Activated CD4-positive, alpha-beta T cell treated with anti-CD3 and anti-CD28 coated beads, Interleukin-2, amount 50 U/mL, for 48 hours (primary cell): ENCODE results near the gene RFC5.
"Not testable (repeated sequence)": the region's sequence is repeated elsewhere in the genome, so short reads cannot be mapped to it uniquely, and the experiment has no call there.

Source experiments
- DNase-seq, 2 experiments: peaks; one replicate each; pipeline ENCODE4 v3.0.0-alpha.2; 2020

RFC5 gene

GRCh38 chr12:118015944-118016343 is 559 bp upstream of the RFC5 start:
- no peak for DNase-seq

GRCh38 chr12:118017926-118018325 is 1.4 kb downstream of the RFC5 start:
- DNase-seq = no peak

GRCh38 chr12:118020036-118020435 is 3.5 kb downstream of the RFC5 start:
- DNase-seq = no peak

DNA sequence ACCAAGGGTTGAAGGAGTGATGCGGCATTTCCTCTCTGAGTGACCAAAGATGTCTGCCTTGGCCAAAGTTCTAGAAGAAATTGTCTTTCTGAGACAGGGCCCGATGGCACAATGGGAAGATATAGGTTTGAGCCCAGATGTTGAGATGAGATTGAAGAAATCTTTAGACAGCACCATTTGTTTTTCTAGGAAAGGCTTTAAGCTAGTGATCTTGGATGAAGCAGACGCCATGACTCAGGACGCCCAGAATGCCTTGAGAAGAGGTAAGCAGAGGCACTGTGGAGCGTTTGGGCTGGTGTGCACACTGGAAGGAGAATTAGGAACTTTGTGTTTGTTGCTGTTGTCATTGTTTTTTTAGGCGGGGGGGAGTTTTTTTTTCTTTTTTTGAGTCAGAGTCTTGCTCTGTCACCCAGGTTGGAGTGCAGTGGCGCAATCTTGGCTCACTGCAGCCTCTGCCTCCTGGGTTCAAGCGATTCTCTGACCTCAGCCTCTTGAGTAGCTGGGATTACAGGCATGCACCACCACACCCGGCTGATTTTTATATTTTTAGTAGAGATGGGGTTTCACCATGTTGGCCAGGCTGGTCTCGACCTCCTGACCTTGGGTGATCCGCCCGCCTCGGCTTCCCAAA is 5.7 kb downstream of the RFC5 start:
- not testable (repeated sequence) for DNase-seq

DNA sequence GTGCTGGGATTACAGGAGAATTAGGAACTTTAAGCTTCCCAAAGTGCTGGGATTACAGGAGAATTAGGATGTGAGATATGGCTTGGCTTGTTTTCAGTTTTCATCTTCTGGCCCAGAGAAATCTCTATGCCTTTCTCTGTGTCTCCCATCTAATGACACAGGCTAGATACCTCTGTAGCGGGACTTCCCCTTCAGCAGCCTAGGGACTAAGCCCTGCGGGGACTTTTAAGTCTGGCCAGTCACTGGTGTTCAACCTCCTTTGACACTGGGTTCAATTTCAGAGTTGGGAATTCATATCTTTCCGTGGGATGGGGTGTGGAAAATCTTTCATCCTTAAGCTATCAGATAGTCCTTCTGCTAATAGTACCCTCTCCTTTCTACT is 6.2 kb downstream of the RFC5 start:
- DNase-seq = no peak

- no peak for DNase-seq
Observed at GRCh38 chr12:118023301-118023860, 6.9 kb downstream of the RFC5 start.

DNA sequence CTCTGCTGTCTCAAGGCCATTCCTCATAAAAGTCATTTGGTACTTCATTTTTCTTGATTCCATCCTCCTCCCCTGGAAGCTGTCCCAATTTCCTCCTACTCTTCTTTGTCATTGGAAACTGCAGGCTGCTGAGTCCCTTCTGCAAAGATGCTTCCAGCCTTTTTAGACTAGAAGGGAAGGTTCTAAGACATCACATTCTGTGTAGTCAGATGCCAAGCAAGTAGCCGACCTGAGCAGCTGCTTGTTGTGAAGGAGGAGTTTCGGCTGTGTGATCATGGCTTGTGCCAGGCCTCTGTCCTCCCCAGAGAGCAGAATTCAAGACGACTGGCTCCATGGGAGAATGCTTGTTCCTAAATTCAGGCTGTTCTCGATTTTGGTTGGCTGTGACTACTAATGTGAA is 8.7 kb downstream of the RFC5 start:
- DNase-seq = no peak

DNA sequence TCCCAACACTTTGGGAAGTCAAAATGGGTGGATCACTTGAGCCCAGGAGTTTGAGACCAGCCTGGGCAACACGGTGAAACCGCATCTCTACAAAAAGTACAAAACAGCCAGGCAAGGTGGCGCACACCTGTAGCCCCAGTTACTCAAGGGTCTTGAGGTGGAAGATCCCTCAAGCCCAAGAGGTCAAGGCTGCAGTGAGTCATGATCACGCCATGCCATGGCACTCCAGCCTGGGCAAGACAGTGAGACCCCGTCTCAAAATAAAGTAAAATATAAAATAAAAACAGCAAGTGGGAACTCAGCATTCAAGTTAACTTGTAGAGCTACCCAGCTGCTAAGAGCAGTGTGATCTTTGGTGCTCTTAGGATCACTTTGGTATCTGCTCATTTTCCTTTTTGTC is 12.7 kb downstream of the RFC5 start:
- no peak for DNase-seq

DNA sequence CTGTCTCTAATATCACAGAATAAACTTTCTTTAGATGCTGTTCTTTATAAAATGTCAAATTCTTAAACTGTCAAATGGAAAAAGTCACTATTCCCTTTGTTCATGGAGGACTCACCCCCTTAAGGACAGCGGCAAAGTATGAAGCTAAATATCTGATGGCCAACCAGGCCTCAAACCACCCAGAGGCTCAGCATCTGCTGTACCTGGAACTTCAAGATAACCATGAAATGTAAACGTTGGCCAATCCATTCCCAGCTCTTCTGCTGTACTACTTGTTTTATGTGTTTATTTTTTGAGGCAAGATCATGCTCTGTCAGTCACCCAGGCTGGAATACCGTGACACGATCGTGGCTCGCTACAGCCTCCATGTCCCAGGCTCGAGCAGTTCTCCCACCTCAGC is 15.7 kb downstream of the RFC5 start:
- no peak for DNase-seq

GRCh38 chr12:118033323-118033722 is 16.8 kb downstream of the RFC5 start:
- no peak for DNase-seq

DNA sequence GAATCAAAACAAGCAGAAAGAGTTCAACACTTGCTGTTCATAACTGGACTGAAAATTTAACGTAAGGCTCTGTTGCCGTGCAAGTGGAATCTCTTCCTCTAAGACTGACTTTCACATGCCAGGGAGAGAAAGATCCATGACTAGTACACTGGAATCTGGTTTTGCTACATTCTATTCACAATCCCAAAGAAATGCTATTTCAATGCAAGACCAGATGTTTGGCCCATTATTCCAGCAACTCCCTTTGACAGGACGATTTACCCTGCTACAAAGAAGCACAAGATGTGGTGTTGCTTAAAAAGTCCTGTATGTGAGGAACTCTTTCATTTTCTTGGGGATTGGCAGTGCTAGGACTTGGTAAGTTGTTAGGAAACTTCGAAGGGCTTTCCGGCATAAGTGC is 17.4 kb downstream of the RFC5 start:
- no peak for DNase-seq

DNA sequence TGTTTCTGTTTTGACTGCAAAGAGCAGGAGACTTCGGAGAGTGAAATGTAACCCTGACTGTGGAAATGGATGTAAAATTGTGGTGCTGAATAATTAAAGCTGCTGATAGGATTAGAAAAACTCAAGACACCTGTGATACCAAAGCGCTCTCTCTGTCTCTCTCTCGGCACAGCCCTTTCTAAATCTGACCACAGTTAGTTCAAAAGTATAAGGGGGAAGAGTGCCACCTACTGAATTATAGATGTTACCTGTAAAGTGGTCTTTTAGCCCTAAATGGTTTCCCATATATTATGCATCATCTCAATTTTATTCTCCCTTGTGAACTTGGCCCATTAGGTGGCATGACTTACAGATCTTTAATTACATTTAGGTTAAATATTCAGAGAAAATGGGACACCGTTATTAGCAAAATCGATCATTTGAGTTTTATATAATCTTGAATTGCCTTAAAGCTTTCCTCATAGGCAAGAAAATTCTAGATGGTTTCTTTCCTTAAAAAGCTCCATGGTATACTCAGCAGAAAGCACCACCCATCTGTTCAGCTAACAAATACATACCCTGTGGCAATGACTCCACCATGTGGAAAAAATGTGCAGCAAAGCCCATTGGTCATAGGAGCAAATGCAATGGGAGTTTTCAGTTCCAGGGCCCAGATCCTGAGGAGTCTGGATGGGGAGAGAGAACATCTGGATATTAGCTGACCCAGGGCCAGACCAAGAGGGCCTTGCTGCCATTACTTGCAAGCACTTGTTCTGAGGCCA is 18.1 kb downstream of the RFC5 start:
- no peak for DNase-seq

- peak; percentile 41 to 52 for DNase-seq
Observed at GRCh38 chr12:118035190-118036041, 18.9 kb downstream of the RFC5 start.

DNA sequence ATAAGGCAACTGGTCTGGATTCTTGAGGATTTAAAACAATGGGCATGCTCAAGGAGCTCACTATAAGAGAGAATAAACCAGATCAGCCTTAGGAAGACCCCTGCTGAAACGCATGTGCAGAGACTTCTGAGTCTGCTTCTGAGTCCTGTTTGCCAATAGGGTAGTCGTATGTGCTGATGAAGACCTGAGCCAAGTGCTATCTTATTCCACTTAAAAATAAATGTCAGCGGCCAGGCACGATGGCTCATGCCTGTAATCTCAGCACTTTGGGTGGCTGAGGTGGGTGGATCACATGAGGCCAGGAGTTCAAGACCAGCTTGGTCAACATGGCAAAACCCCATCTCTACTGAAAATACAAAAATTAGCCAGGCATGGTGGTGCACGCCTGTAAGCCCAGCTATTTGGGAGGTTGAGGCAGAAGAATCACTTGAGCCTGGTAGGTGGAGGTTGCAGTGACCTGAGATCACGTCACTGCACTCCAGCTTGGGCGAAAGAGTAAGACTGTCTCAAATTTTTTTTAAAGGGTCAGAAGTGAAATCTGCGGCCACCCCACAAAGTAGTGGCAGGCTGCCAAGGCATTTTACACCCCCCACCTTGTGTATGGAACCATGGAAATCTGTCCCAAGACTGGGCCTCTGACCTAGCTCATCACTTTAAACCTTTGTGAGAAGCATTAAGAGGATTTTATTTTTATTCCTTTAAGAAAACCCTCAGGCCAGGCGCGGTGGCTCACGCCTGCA is 20.3 kb downstream of the RFC5 start:
- DNase-seq = no peak

GRCh38 chr12:118038137-118038536 is 21.6 kb downstream of the RFC5 start:
- no peak for DNase-seq

DNA sequence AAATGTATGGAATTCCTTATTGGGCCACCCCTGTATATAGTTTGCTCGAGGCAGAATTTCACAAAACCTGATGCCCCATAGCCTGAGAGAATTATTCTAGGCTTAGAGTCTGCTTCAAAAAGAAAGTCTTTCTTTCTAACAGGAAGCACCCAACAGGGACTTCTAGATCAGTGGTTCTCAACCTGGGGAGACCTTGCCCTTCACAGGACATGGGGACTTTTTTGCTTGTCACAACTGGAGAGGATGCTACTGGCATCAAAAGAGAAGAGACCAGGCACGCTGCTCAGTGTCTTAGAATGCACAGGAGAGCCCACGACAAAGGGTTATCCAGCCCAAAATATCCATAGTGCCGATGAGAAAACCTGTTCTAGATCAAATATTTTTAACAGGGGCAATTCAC is 25.6 kb downstream of the RFC5 start:
- DNase-seq = no peak

DNA sequence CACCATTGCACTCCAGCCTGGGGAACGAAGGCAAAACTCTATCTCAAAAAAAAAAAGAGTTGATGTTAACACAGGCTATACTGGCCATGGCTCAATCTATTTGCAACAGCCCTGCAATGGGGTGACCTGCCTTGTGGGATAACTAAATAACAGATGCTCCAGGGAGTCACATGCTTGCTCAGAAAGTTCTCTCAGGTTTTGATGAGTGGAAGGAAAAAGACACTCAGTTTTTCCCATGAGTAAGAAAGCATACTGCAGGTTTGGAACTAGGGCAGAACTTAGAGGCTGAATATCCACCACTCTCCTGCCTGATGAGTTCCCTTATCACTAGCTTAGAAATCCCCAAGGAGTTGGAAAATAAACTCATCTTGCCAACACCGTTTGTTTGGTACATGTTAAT is 27.6 kb downstream of the RFC5 start:
- no peak for DNase-seq

DNA sequence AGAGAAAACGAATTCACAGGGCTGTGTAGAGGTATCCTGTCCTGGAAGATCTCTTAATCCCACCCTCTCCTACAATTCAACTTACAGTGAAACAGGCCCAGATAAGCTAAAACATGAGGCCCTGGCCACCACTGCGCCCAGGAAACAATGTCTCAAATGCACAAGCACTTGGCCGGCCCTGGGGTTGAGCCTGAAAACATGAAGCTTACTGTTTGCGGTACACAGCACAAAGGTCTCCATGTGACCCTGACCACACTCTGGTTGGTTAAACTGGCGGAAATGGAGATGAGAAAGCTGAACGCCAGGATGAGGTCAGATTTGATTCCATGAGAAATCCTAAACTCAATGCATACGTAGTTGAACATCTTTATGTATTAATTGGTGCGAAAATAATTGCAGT is 28.1 kb downstream of the RFC5 start:
- no peak for DNase-seq

- DNase-seq = no peak
Observed at GRCh38 chr12:118046430-118046829, 29.9 kb downstream of the RFC5 start.

GRCh38 chr12:118050972-118051910 is 34.7 kb downstream of the RFC5 start:
- DNase-seq = peak in 1 of 2 experiments; percentile 41

DNA sequence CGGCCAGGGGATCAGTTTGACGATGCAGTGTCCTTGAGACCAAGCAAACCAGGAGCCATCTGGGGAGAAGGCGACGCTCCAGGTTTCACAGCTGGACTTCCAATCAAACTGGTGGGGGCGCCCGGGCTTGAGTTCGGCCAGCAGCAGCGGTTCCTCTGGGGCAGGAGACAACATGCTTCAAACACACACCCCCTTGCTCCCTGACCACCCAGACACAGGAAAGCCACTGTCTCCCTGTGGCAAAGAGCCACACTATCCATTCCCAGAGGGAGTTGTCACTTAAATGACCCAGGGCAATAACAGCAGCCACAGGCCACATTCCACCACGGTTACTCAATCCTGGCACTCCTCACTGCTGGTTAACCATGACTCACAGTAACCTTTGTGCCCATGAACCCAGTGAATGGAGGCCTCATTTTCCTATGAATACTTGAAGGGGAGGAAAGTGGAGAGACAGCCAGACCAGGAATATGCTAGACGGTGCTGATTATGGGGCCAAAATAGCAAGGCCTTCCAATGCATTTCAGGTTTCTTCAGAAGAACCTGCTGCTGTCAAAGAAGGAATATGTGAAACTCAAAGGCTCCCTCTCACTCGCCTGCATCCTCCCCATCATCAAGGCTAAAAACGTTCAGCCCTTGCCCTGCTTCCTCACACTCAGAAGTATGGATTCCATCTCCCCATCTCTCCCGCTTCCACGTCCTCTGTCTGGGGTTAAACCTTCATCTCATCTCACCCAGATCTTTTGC is 36.0 kb downstream of the RFC5 start:
- peak; percentile 56 to 71 for DNase-seq
